GM12892 (cell line): ENCODE data around the gene ORMDL1.

Experiments used
- POLR2A ChIP-seq: IDR thresholded peaks from 2 replicates; pipeline ENCODE4 v1.6.1; 2011; ENCODE audit warnings: low read depth, low read length, control low read depth
- POLR2AphosphoS5 ChIP-seq: IDR thresholded peaks from 2 replicates; pipeline ENCODE4 v1.6.1; 2011; ENCODE audit warnings: low read depth, low read length, control low read depth
- TAF1 ChIP-seq: IDR thresholded peaks from 2 replicates; pipeline ENCODE4 v1.6.1; 2011; ENCODE audit warnings: low read depth, mild to moderate bottlenecking, control low read depth, low read length, borderline replicate concordance

- no peak for TF ChIP-seq POLR2A
- no peak for TF ChIP-seq TAF1
- no peak for TF ChIP-seq POLR2AphosphoS5
These were observed 46.4 kb upstream of the ORMDL1 start for GRCh38 chr2:189830510-189830909.
